Mesothelial cell of epicardium (in vitro differentiated cells): ENCODE data around the gene ZNF214. TPM values are rescaled to one million over a fixed set of nuclear protein-coding genes. Genes with fewer than 3 reads are reported as not detected.

ENCODE experiments used
- DNase-seq, 2 experiments: peaks; one replicate each; pipeline ENCODE4 v3.0.0; 2021; ENCODE audit warnings: low spot score in 2 of 2; ENCODE audit not compliant: unreplicated experiment in 2 of 2
- H3K27ac Mint-ChIP-seq: 2 replicates; pipeline ENCODE4 v1.8.0; 2021; ENCODE audit warnings: mixed read lengths
- H3K27me3 Mint-ChIP-seq: 2 replicates; pipeline ENCODE4 v1.8.0; 2021; ENCODE audit warnings: low read depth, mixed read lengths
- H3K36me3 Mint-ChIP-seq: 2 replicates; pipeline ENCODE4 v1.8.0; 2021; ENCODE audit warnings: mixed read lengths
- H3K4me1 Mint-ChIP-seq: 2 replicates; pipeline ENCODE4 v1.8.0; 2021; ENCODE audit warnings: mixed read lengths
- H3K4me3 Mint-ChIP-seq: 2 replicates; pipeline ENCODE4 v1.8.0; 2021; ENCODE audit warnings: mild to moderate bottlenecking, moderate library complexity, mixed read lengths
- H3K9me3 Mint-ChIP-seq: 2 replicates; pipeline ENCODE4 v1.8.0; 2021; ENCODE audit warnings: mixed read lengths
- total RNA-seq: library from RNA; stranded (reverse); gene quantifications from 3 replicates; pipeline ENCODE4 v1.2.1, GENCODE V29; 2021
- TF ChIP-seq, protein P1 (sequence below): fragments of 200-600 bp; sonication (generic); IDR thresholded peaks from one replicate; pipeline ENCODE4 v1.5.0; 2021; ENCODE audit warnings: antibody characterized with exemption; ENCODE audit not compliant: unreplicated experiment

Gene ZNF214
- total RNA-seq, 1 donor from 2014 or later = 6.2 TPM

DNA sequence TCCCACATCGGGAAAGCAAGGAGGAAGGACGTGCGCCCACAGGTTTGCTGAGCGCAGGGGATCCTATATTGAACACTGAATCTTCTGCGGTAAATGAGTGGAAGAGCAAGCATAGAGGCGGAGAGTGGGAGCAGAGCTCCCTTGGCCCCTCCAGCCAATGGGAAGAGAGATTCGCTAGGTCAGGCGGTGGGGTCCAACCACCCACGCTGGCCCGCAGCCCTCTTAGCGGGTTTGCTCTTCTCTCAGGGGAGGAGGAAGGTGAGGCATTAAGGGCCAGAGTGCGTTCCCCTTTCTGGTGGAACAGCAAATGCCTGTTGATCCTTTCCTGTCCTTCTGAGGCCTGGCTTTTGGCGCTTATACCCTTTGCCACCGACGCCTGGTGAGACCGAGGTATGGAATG, 10.7 kb upstream of the ZNF214 start:
- Mint-ChIP-seq H3K4me1 (no peaks in the 10 kb centered on the region), H3K27ac (no peak overlapping the region)

GRCh38 chr11:7028141-7028540, 8.0 kb upstream of the ZNF214 start:
- TF ChIP-seq, protein P1, sequence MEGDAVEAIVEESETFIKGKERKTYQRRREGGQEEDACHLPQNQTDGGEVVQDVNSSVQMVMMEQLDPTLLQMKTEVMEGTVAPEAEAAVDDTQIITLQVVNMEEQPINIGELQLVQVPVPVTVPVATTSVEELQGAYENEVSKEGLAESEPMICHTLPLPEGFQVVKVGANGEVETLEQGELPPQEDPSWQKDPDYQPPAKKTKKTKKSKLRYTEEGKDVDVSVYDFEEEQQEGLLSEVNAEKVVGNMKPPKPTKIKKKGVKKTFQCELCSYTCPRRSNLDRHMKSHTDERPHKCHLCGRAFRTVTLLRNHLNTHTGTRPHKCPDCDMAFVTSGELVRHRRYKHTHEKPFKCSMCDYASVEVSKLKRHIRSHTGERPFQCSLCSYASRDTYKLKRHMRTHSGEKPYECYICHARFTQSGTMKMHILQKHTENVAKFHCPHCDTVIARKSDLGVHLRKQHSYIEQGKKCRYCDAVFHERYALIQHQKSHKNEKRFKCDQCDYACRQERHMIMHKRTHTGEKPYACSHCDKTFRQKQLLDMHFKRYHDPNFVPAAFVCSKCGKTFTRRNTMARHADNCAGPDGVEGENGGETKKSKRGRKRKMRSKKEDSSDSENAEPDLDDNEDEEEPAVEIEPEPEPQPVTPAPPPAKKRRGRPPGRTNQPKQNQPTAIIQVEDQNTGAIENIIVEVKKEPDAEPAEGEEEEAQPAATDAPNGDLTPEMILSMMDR = no peak
- no peaks in the 10 kb centered on the region for H3K4me1 Mint-ChIP-seq
- H3K4me3 Mint-ChIP-seq = no peak overlapping the region
- H3K9me3 Mint-ChIP-seq = no peaks in the 10 kb centered on the region
- peaks cover 20% of the 10 kb centered on the region for H3K27me3 Mint-ChIP-seq
- no peak for DNase-seq
- no peaks in the 10 kb centered on the region for H3K36me3 Mint-ChIP-seq
- H3K27ac Mint-ChIP-seq = no peak overlapping the region

More for the DNA sequence above, 10.7 kb upstream of the ZNF214 start:
- Mint-ChIP-seq H3K4me3 (no peak overlapping the region), H3K27me3 (peaks cover 23% of the 10 kb centered on the region), H3K9me3 (no peaks in the 10 kb centered on the region), H3K36me3 (no peaks in the 10 kb centered on the region)
- no peak for DNase-seq
- TF ChIP-seq, protein P1 = no peak

DNA sequence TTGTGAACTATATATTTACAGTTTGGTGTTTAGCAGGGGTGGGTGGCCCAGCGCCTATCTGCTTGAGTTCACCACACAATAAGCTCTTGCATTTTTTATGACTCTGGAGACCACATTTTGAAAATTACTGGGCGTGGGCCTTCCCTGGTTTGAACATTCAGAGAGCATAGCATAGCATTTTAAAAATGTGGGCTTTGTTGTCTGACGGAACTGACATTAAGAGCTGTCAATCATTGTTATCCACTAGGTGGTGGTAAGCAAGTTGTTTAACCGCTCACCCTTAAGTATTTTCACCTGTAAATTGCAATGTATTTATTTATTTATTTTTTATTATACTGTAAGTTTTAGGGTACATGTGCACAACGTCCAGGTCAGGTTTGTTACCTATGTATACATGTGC, 1.2 kb upstream of the ZNF214 start:
- TF ChIP-seq, protein P1 = no peak
- Mint-ChIP-seq H3K4me1 (peaks cover 16% of the 10 kb centered on the region), H3K27ac (peak overlapping the region; percentile 83), H3K9me3 (no peaks in the 10 kb centered on the region), H3K36me3 (no peaks in the 10 kb centered on the region), H3K4me3 (peak overlapping the region; percentile 100), H3K27me3 (peaks cover 6% of the 10 kb centered on the region)
- no peak for DNase-seq

GRCh38 chr11:7019500-7020182, 505 bp downstream of the ZNF214 start:
- peak overlapping the region; percentile 100 for H3K4me3 Mint-ChIP-seq
- DNase-seq = peak in 1 of 2 experiments; percentile 49

GRCh38 chr11:7016011-7016410, 4.1 kb downstream of the ZNF214 start:
- DNase-seq = no peak
- no peak overlapping the region for H3K4me3 Mint-ChIP-seq

More at GRCh38 chr11:7019500-7020182, 505 bp downstream of the ZNF214 start:
- Mint-ChIP-seq H3K9me3 (no peaks in the 10 kb centered on the region), H3K27ac (peak overlapping the region; percentile 99), H3K27me3 (peaks cover 4% of the 10 kb centered on the region), H3K36me3 (no peaks in the 10 kb centered on the region), H3K4me1 (peaks cover 18% of the 10 kb centered on the region)
- TF ChIP-seq, protein P1 = no peak

More at GRCh38 chr11:7016011-7016410, 4.1 kb downstream of the ZNF214 start:
- Mint-ChIP-seq H3K9me3 (no peaks in the 10 kb centered on the region), H3K4me1 (peaks cover 32% of the 10 kb centered on the region), H3K27ac (no peak overlapping the region), H3K36me3 (no peaks in the 10 kb centered on the region), H3K27me3 (no peaks in the 10 kb centered on the region)
- TF ChIP-seq, protein P1 = no peak
